Measurements from ENCODE around the gene RAG1. TPM values are rescaled to one million over a fixed set of nuclear protein-coding genes. Genes with fewer than 3 reads are reported as not detected.
A peak's percentile ranks its signal among the peaks of the same experiment; 100 is the strongest.

RAG1 gene
- polyA plus RNA-seq, 1 of the 3 experiments (the other 2 are of a cell fraction): 0.08 TPM

- Histone ChIP-seq H3K79me2 (ENCODE audit: insufficient read depth) (no peaks in the 10 kb centered on the region), H3K4me2 (no peak overlapping the region), H3F3A (replicated peaks; ENCODE audit: insufficient read depth) (no peaks in the 10 kb centered on the region), H3K4me3 (ENCODE audit: low read depth in 2 of 2, low read length in 1 of 2) (no peak overlapping the region), H3K9me2 (no peaks in the 10 kb centered on the region), H3K27ac (ENCODE audit: low read depth in 2 of 2, low read length in 1 of 2) (peak overlapping the region in 1 of 2 experiments; percentile 85; a peak in 2 of 4 replicates), H3K9ac (no peak overlapping the region), H3K36me3 (replicated peaks in 1 of 2; ENCODE audit: control insufficient read depth in 1 of 2, insufficient read depth in 2 of 2, low read length in 1 of 2) (no peaks in the 10 kb centered on the region), H2AFZ (ENCODE audit: low read depth) (no peak overlapping the region), H3K4me1 (ENCODE audit: control insufficient read depth in 1 of 2, insufficient read depth in 2 of 2, low read depth in 1 of 2, low read length in 1 of 2) (peaks cover 0 to 34% of the 10 kb centered on the region in 2 experiments; a peak in 2 of 4 replicates), H3K9me3 (no peaks in the 10 kb centered on the region), H4K20me1 (ENCODE audit: insufficient read depth) (no peaks in the 10 kb centered on the region), H3K27me3 (ENCODE audit: insufficient read depth) (no peaks in the 10 kb centered on the region; the same call in 1 of the 2 replicates)
- TF ChIP-seq EP300 (IDR thresholded peaks at IDR 0.05; ENCODE audit: borderline replicate concordance in 1 of 2, low read depth in 1 of 2, low read length in 1 of 2) (no peak), TAF1 (IDR thresholded peaks at IDR 0.05; ENCODE audit: borderline replicate concordance, low read depth, low read length) (no peak)
- ChIA-PET POLR2A (no interaction called here), CTCF (interaction anchor here (0.9 to 1.8 kb wide), 5 partner anchors 50 to 178 kb away, joined by 3 to 11 read pairs (median 4); no protein-coding TSS in a partner anchor)
- DNase-seq: no peak
- 66% methylated on average over 4 of the region's 4 CpGs for WGBS (ENCODE audit: low lambda C conversion rate)
These were observed 1.3 kb downstream of the RAG1 start for GRCh38 chr11:36569095-36569494.

DNA sequence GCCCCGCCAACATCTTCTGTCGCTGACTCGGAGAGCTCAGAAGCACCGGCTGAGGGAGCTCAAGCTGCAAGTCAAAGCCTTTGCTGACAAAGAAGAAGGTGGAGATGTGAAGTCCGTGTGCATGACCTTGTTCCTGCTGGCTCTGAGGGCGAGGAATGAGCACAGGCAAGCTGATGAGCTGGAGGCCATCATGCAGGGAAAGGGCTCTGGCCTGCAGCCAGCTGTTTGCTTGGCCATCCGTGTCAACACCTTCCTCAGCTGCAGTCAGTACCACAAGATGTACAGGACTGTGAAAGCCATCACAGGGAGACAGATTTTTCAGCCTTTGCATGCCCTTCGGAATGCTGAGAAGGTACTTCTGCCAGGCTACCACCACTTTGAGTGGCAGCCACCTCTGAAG is 6.7 kb downstream of the RAG1 start:
- H3K36me3 ChIP-seq (replicated peaks in 1 of 2; ENCODE audit: control insufficient read depth in 1 of 2, insufficient read depth in 2 of 2, low read length in 1 of 2): no peaks in the 10 kb centered on the region
- POLR2A ChIA-PET: no interaction called here
- H3K9me3 ChIP-seq: no peaks in the 10 kb centered on the region
- no peaks in the 10 kb centered on the region for H4K20me1 ChIP-seq (ENCODE audit: insufficient read depth)
- H3K9ac ChIP-seq: no peak overlapping the region
- peaks cover 23 to 37% of the 10 kb centered on the region in 2 experiments; a peak in 3 of 4 replicates for H3K4me1 ChIP-seq (ENCODE audit: control insufficient read depth in 1 of 2, insufficient read depth in 2 of 2, low read depth in 1 of 2, low read length in 1 of 2)
- no peaks in the 10 kb centered on the region for H3K79me2 ChIP-seq (ENCODE audit: insufficient read depth)
- no peak overlapping the region for H2AFZ ChIP-seq (ENCODE audit: low read depth)
- TF ChIP-seq GATA2 (CRISPR knock-in tag; IDR thresholded peaks at IDR 0.05) (no peak), SMC3 (IDR thresholded peaks at IDR 0.05; ENCODE audit: low read depth, low read length) (no peak), EP300 (IDR thresholded peaks at IDR 0.05; ENCODE audit: borderline replicate concordance in 1 of 2, low read depth in 1 of 2, low read length in 1 of 2) (no peak), RAD21 (IDR thresholded peaks at IDR 0.05; ENCODE audit: low read length) (no peak), YY1 (IDR thresholded peaks at IDR 0.05; ENCODE audit: low read depth) (no peak), FOXM1 (IDR thresholded peaks at IDR 0.05; ENCODE audit: low read depth) (no peak)
- CTCF ChIA-PET: interaction anchor here (0.9 to 5.4 kb wide), 6 partner anchors 9 to 173 kb away, joined by 3 to 58 read pairs (median 3); partner anchors contain the start of genes RAG1 and TRAF6
- peaks cover 5% of the 10 kb centered on the region for H3F3A ChIP-seq (replicated peaks; ENCODE audit: insufficient read depth)
- no peaks in the 10 kb centered on the region for H3K9me2 ChIP-seq
- no peak overlapping the region for H3K4me3 ChIP-seq (ENCODE audit: low read depth in 2 of 2, low read length in 1 of 2)
- no peak overlapping the region for H3K27ac ChIP-seq (ENCODE audit: low read depth in 2 of 2, low read length in 1 of 2)
- no peak for DNase-seq
- 86% methylated on average over 8 of the region's 8 CpGs for WGBS (ENCODE audit: low lambda C conversion rate)
- H3K4me2 ChIP-seq: no peak overlapping the region
- no peaks in the 10 kb centered on the region; the same call in 1 of the 2 replicates for H3K27me3 ChIP-seq (ENCODE audit: insufficient read depth)

GRCh38 chr11:36577373-36577772 is 9.6 kb downstream of the RAG1 start:
- Histone ChIP-seq H3K36me3 (replicated peaks in 1 of 2; ENCODE audit: control insufficient read depth in 1 of 2, insufficient read depth in 2 of 2, low read length in 1 of 2) (no peaks in the 10 kb centered on the region), H3K9me2 (no peaks in the 10 kb centered on the region), H3K9ac (no peak overlapping the region), H3K4me3 (ENCODE audit: low read depth in 2 of 2, low read length in 1 of 2) (no peak overlapping the region), H4K20me1 (ENCODE audit: insufficient read depth) (no peaks in the 10 kb centered on the region), H3K4me1 (ENCODE audit: control insufficient read depth in 1 of 2, insufficient read depth in 2 of 2, low read depth in 1 of 2, low read length in 1 of 2) (peaks cover 23 to 30% of the 10 kb centered on the region in 2 experiments; a peak in 3 of 4 replicates), H3K27me3 (ENCODE audit: insufficient read depth) (no peaks in the 10 kb centered on the region), H3K9me3 (no peaks in the 10 kb centered on the region), H3K79me2 (ENCODE audit: insufficient read depth) (no peaks in the 10 kb centered on the region), H2AFZ (ENCODE audit: low read depth) (peak overlapping the region; percentile 8; the same call in 1 of the 2 replicates), H3F3A (replicated peaks; ENCODE audit: insufficient read depth) (peaks cover 5% of the 10 kb centered on the region), H3K4me2 (peak overlapping the region; percentile 47; the same call in 1 of the 2 replicates), H3K27ac (ENCODE audit: low read depth in 2 of 2, low read length in 1 of 2) (peak overlapping the region; percentile 60 to 87)
- ChIA-PET CTCF (interaction anchor here (1.5 to 5.4 kb wide), 5 partner anchors 12 to 169 kb away, joined by 3 to 58 read pairs (median 7); partner anchors contain the start of genes RAG1 and TRAF6), POLR2A (no interaction called here)
- TF ChIP-seq RAD21 (IDR thresholded peaks at IDR 0.05; ENCODE audit: low read length): no peak
- no peak for TF ChIP-seq MXI1 (IDR thresholded peaks at IDR 0.05; ENCODE audit: low read depth, low read length)
- no peak for TF ChIP-seq FOXM1 (IDR thresholded peaks at IDR 0.05; ENCODE audit: low read depth)
- TF ChIP-seq, protein P1, sequence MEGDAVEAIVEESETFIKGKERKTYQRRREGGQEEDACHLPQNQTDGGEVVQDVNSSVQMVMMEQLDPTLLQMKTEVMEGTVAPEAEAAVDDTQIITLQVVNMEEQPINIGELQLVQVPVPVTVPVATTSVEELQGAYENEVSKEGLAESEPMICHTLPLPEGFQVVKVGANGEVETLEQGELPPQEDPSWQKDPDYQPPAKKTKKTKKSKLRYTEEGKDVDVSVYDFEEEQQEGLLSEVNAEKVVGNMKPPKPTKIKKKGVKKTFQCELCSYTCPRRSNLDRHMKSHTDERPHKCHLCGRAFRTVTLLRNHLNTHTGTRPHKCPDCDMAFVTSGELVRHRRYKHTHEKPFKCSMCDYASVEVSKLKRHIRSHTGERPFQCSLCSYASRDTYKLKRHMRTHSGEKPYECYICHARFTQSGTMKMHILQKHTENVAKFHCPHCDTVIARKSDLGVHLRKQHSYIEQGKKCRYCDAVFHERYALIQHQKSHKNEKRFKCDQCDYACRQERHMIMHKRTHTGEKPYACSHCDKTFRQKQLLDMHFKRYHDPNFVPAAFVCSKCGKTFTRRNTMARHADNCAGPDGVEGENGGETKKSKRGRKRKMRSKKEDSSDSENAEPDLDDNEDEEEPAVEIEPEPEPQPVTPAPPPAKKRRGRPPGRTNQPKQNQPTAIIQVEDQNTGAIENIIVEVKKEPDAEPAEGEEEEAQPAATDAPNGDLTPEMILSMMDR (IDR thresholded peaks at IDR 0.05): no peak
- TF ChIP-seq, protein P2, sequence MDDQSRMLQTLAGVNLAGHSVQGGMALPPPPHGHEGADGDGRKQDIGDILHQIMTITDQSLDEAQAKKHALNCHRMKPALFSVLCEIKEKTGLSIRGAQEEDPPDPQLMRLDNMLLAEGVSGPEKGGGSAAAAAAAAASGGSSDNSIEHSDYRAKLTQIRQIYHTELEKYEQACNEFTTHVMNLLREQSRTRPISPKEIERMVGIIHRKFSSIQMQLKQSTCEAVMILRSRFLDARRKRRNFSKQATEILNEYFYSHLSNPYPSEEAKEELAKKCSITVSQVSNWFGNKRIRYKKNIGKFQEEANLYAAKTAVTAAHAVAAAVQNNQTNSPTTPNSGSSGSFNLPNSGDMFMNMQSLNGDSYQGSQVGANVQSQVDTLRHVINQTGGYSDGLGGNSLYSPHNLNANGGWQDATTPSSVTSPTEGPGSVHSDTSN (IDR thresholded peaks at IDR 0.05): no peak
- no peak for TF ChIP-seq TAF1 (IDR thresholded peaks at IDR 0.05; ENCODE audit: borderline replicate concordance, low read depth, low read length)
- TF ChIP-seq TEAD4 (IDR thresholded peaks at IDR 0.05; ENCODE audit: borderline replicate concordance, insufficient read depth): no peak
- no peak for TF ChIP-seq SIN3A (IDR thresholded peaks at IDR 0.05; ENCODE audit: borderline replicate concordance, low read depth, low read length)
- no peak for TF ChIP-seq YY1 (IDR thresholded peaks at IDR 0.05; ENCODE audit: low read depth)
- TF ChIP-seq GATA2 (CRISPR knock-in tag; IDR thresholded peaks at IDR 0.05): no peak
- no peak for TF ChIP-seq ELF1 (IDR thresholded peaks at IDR 0.05)
- no peak for TF ChIP-seq EZH2phosphoT487 (IDR thresholded peaks at IDR 0.05; ENCODE audit: borderline replicate concordance, low read depth)
- TF ChIP-seq RXRA (IDR thresholded peaks at IDR 0.05; ENCODE audit: borderline replicate concordance, low read depth): no peak
- no peak for TF ChIP-seq FOXJ3 (CRISPR knock-in tag; IDR thresholded peaks at IDR 0.05)
- TF ChIP-seq GABPA (IDR thresholded peaks at IDR 0.05; ENCODE audit: low read depth): no peak
- 74% methylated on average over 2 of the region's 2 CpGs for WGBS (ENCODE audit: low lambda C conversion rate)
- no peak for DNase-seq

Measured in SK-N-SH (cell line).